Measurements from ENCODE around the gene ERI3.

ERI3 gene

GRCh38 chr1:44288883-44289282 is 66.2 kb downstream of the ERI3 start:
- TF ChIP-seq CTCF (conservative IDR thresholded peaks at IDR 0.05; ENCODE audit: low read length), result no peak
- no peak for DNase-seq (ENCODE audit: low read depth)
- H3K4me3 ChIP-seq (ENCODE audit: low read length), result no peak overlapping the region

- no peak for TF ChIP-seq CTCF (conservative IDR thresholded peaks at IDR 0.05; ENCODE audit: low read length)
- H3K4me3 ChIP-seq (ENCODE audit: low read length), result no peak overlapping the region
- no peak for DNase-seq (ENCODE audit: low read depth)
Observed at GRCh38 chr1:44284184-44284583, 70.9 kb downstream of the ERI3 start.

GRCh38 chr1:44283524-44284173 is 71.4 kb downstream of the ERI3 start:
- no peak for DNase-seq (ENCODE audit: low read depth)
- TF ChIP-seq CTCF (conservative IDR thresholded peaks at IDR 0.05; ENCODE audit: low read length), result no peak
- H3K4me3 ChIP-seq (ENCODE audit: low read length), result no peak overlapping the region

GRCh38 chr1:44282704-44283426 is 72.2 kb downstream of the ERI3 start:
- H3K4me3 ChIP-seq (ENCODE audit: low read length), result no peak overlapping the region
- no peak for TF ChIP-seq CTCF (conservative IDR thresholded peaks at IDR 0.05; ENCODE audit: low read length)
- no peak for DNase-seq (ENCODE audit: low read depth)

GRCh38 chr1:44281962-44282703 is 72.9 kb downstream of the ERI3 start:
- no peak overlapping the region for H3K4me3 ChIP-seq (ENCODE audit: low read length)

GRCh38 chr1:44276901-44277300 is 78.2 kb downstream of the ERI3 start:
- H3K4me3 ChIP-seq (ENCODE audit: low read length), result no peak overlapping the region
- no peak for DNase-seq (ENCODE audit: low read depth)
- no peak for TF ChIP-seq CTCF (conservative IDR thresholded peaks at IDR 0.05; ENCODE audit: low read length)

More at GRCh38 chr1:44281962-44282703, 72.9 kb downstream of the ERI3 start:
- DNase-seq (ENCODE audit: low read depth), result no peak
- no peak for TF ChIP-seq CTCF (conservative IDR thresholded peaks at IDR 0.05; ENCODE audit: low read length)

All from AG10803 (cell line).